Stimulated activated CD4-positive, alpha-beta T cell treated with anti-CD3 and anti-CD28 coated beads, Interleukin-4, amount 100 ng/mL, for 1 hour (primary cell): Measurements from ENCODE around the gene SLC30A2.

Source experiments
- DNase-seq: peaks from one replicate; pipeline ENCODE4 v3.0.0-alpha.2; 2020

SLC30A2 gene

DNA sequence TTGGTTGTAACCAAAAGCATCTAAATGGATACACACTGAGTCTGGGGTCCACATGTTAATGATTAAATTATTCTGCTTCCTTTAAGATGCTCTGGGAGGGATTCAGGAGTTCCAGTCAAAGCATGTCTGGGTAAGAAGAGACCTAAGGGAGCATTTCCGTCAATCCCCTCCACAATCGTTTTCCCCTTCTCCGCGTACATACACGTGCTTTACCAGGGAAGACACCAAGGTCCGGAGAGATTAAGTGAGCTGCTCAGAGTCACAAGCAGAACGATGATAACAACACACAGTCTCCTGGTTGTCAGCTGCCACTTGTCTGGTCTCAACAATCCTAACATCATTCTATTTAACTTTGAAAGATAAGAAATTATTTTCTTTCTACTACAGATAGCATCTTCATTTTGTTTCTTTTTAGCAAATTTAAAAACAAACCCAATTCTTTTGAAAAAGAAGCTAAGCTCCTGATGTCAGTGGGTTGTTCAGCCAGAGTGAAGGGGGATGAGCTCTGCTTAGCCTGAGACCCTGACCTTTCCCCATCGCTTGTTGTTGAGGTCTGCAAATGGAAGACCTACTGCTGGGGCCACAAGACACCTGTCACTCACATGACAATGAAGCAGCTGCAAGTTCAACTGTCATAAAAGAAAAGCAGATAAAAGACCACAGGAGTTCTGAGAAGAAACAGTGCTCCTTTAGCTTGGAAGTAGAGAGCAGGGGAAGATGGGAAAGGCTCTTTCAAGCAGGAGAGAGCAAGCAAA, 52.5 kb downstream of the SLC30A2 start:
- DNase-seq = no peak

DNA sequence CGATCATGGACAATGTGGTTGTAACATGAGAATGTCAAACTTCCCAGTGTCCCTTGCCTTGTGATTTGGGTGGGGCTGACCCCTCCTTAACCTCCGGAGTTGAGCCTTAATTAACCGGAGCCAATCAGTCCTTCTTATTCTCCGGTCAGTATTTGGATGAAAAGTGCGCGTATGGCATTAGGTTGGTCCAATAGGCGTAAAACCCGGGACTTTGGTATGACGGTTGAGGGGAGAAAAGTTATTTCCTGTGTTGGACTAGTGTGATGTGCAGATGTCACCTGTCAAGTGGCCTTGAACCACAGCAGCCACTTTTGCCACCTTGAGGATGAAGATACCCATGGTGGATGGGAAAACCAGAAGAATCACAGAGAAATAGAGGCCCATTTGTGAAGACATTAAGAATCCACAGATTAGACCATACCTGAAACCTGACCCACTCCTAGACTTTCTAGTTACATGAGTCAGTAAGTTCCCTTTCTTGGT, 53.2 kb downstream of the SLC30A2 start:
- no peak for DNase-seq

DNA sequence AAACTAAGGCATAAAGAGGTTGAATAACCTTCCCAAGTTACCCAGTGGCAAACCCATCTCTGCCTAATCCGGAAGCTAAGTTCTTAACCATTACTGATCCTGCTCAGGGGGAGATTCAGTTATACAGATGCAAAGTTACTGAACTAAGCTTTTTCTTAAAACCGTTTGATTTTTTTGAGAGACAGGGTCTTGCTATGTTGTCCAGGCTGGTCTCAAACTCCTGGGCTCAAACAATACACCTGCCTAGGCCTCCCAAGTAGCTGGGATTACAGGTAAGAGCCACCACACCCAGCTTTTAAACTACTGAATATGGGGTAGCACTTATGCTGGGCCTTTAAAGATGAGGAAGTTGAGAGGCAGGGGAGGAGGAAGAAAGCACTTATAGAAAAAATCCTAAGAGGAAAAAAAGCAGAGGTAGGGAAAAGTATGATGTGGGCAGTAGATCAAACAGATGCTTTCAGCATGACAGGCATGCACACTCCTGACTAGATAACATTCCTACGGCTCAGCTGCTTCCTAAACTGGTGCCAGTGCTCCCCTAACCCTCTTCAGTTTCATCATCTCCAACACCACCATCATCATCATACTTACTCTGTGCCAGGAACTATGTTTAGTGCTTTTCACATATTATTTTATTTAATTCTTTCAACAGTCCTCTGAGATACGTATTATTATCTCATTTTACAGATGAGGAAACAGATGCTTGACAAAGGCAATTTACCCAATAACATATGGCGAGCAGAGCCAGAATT, 53.8 kb downstream of the SLC30A2 start:
- no peak for DNase-seq

DNA sequence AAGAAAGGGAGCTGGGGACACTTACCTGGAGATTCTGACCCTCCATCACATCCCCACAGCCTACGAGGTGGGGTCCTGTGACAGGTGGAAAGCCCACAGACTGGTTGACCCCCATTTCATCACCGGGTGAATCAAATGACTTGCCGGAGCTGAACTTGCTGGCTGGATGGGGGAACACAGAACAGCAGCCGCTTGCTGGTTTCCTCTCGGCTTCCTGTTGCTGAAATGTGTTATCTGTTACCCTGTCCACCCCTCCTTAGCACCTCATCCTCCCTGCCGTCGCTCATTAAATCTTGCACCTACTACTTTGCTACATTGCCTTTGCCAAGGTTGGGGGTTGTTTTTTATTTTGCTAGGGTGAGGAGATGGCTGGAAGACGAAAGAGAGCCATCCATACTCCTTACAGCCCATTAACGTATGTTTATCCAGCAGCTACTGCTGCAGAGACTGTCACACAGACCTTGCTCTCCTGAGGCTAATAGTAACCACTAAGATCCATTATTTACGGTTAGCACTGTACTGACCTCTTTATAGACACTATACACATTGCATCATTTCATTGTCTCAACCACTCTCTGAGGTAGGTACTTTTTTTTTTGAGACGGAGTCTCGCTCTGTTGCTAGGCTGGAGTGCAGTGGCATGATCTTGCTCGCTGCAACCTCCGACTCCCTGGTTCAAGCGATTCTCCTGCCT, 55.1 kb downstream of the SLC30A2 start:
- peak; percentile 37 for DNase-seq

DNA sequence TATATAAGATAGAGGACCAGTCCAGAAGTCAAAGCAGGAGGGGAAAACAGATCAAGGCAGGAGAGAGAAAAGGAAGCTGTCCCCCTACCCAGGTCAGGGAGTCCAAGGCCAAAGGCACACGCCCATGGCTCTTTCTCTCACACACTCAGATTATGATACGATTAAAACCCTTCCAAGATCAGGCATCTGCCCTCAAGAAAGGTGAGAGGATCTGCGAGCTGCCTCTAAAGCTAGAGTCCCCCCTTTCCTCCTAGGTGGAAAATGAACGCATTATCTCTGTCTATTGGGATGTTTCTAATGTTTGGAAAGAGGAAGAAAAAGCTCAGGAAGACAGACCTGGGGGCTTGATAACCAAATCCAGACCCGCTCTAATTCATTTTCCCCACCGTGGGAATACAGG, 55.7 kb downstream of the SLC30A2 start:
- no peak for DNase-seq

DNA sequence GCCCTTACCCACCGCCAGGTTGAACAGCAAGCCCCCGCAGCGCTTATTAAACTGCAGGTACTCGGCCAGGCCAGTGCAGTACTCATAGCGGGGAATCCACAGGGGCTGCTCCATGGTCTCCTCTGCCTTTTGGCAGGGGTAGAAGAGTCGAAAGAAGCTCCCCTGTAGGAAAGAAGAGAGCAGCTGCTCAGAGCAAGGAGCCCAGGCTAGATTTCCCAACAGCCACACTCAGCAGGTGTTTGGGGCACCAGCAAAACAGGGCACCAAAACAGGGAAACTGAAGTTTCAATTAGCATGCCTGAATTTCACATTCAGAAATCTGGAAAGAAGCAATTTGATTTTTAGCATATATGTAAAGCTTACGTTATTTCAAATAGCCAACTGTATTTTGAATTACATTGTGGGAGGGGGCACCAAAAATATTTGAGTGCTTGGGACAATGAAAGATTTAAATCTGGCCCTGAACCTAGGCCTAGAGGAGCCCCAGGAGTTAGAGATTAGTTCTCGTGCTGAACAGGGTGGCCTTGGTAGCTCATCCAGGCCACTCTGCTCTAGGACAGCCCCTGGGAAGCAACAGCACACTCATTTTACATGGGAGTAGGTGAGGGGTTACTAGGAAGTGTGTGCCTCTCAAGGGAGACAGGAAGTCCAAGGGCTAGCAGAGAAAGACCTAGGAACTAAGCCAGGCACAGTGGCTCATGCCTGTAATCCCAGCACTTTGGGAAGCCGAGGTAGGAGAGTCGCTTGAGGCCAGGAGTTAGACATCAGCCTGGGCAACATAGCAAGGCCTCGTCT, 56.3 kb downstream of the SLC30A2 start:
- no peak for DNase-seq

DNA sequence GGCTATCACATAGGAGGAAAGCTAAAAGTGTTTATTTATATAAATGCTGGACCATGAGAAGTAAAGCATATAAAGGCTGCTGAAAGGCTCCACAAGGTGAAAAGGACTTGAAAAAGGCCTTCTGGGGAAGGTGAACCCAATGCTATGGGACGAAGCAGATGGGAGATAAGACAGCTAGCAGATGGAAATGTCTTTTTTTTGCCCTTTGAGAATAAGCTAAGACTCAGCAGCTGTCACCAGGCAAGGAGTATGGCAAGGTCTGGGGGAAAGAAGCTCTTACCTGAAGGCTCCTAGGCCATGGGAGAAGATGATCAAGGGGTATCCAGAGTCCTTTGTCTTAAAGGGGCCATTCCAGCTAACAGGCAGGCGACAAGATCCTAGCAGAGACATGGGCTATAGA, 58.0 kb downstream of the SLC30A2 start:
- DNase-seq = no peak
